ENCODE results near the gene CLMP. TPM values are rescaled to one million over a fixed set of nuclear protein-coding genes. Genes with fewer than 3 reads are reported as not detected.

CLMP gene
- total RNA-seq, 1 experiment from 2014 or later: 3.2 TPM

DNA sequence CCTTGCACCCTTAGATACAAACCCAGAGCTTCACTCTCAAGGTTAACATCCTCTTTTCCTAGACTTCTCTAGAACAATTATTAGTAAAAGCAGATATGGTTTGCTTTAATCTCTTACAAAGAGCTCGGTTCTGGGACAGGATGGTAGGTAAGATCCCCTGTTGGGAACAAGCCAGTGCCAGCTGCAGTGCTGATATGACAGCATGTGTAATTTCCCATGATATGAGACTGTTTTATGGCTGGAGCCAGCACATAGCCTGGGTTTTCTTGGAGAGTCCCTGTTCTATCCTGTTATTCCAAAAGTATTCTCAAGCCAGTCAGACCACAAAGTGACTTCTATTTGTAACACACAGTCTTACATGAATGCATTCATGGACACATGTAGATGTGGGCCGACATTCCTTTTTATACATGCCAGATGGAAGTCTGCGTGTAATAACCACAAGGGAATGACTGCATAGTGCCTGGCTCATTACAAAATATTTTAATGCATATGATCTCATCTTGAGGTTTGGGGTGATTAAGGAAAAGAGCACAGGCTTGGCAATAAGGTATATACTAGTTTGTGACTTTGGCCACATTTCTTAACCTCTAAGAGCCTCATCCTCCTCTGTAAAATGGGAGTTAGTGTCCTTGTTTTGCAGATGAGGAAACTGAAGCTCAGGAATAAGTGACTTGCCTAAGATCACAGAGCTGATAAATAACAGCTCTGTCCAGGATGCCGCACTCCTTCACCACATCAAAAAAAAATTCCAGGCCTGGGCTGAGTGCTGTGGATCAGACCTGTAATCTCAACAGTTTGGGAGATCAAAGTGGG, 21.8 kb downstream of the CLMP start:
- DNase-seq (ENCODE audit: low read depth, low spot score) (no peak), ATAC-seq (no peak)
- Histone ChIP-seq H4K20me1 (ENCODE audit: insufficient read depth) (no peaks in the 10 kb centered on the region), H3K27ac (ENCODE audit: low read depth, low read length) (no peak overlapping the region), H3K4me1 (ENCODE audit: control insufficient read depth in 1 of 2, insufficient read depth in 2 of 2, low read length in 2 of 2) (no peaks in the 10 kb centered on the region), H3K9me3 (ENCODE audit: control insufficient read depth in 1 of 2, insufficient read depth in 1 of 2, low read depth in 1 of 2, low read length in 2 of 2) (no peaks in the 10 kb centered on the region), H3K79me2 (ENCODE audit: insufficient read depth, low read length) (no peaks in the 10 kb centered on the region), H3K4me3 (replicated peaks in 1 of 2; ENCODE audit: low read depth in 1 of 2, low read length in 2 of 2) (no peak overlapping the region), H3K9ac (ENCODE audit: low read length) (no peak overlapping the region), H3K27me3 (ENCODE audit: insufficient read depth, low read length) (no peaks in the 10 kb centered on the region), H2AFZ (ENCODE audit: low read depth, low read length, poor library complexity, severe bottlenecking) (no peak overlapping the region), H3K36me3 (ENCODE audit: control insufficient read depth in 1 of 2, insufficient read depth in 2 of 2, low read length in 2 of 2) (no peaks in the 10 kb centered on the region), H3K4me2 (ENCODE audit: low read length) (no peak overlapping the region), H3K9me2 (ENCODE audit: insufficient read depth) (no peaks in the 10 kb centered on the region)
- TF ChIP-seq ZNF274 (IDR thresholded peaks at IDR 0.05; ENCODE audit: low read depth, low read length) (no peak), FOSL1 (IDR thresholded peaks at IDR 0.05; ENCODE audit: low read depth) (no peak), EZH2phosphoT487 (IDR thresholded peaks at IDR 0.05; ENCODE audit: borderline replicate concordance) (no peak), TCF7L2 (IDR thresholded peaks at IDR 0.05; ENCODE audit: borderline replicate concordance, extremely low read depth, insufficient read depth, insufficient read length) (no peak), CEBPB (IDR thresholded peaks at IDR 0.05; ENCODE audit: low read depth) (no peak), JUND (IDR thresholded peaks at IDR 0.05) (no peak), SIN3A (IDR thresholded peaks at IDR 0.05; ENCODE audit: low read depth) (no peak), ZFX (IDR thresholded peaks at IDR 0.05) (no peak), CBX3 (IDR thresholded peaks at IDR 0.05; ENCODE audit: low read depth) (no peak), EGR1 (IDR thresholded peaks at IDR 0.05; ENCODE audit: low read depth) (no peak), SP1 (IDR thresholded peaks at IDR 0.05; ENCODE audit: low read depth) (no peak), ELF1 (IDR thresholded peaks at IDR 0.05; ENCODE audit: borderline replicate concordance, low read depth) (no peak), SRF (IDR thresholded peaks at IDR 0.05; ENCODE audit: low read depth) (no peak), POLR2A (IDR thresholded peaks at IDR 0.05; ENCODE audit: borderline replicate concordance, extremely low read depth, insufficient read depth, insufficient read length) (no peak), RAD21 (IDR thresholded peaks at IDR 0.05; ENCODE audit: low read depth) (no peak)
- TF ChIP-seq, protein P1, sequence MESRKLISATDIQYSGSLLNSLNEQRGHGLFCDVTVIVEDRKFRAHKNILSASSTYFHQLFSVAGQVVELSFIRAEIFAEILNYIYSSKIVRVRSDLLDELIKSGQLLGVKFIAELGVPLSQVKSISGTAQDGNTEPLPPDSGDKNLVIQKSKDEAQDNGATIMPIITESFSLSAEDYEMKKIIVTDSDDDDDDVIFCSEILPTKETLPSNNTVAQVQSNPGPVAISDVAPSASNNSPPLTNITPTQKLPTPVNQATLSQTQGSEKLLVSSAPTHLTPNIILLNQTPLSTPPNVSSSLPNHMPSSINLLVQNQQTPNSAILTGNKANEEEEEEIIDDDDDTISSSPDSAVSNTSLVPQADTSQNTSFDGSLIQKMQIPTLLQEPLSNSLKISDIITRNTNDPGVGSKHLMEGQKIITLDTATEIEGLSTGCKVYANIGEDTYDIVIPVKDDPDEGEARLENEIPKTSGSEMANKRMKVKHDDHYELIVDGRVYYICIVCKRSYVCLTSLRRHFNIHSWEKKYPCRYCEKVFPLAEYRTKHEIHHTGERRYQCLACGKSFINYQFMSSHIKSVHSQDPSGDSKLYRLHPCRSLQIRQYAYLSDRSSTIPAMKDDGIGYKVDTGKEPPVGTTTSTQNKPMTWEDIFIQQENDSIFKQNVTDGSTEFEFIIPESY (IDR thresholded peaks at IDR 0.05; ENCODE audit: extremely low read depth, insufficient replicate concordance, low read length): no peak
- TF ChIP-seq, protein P2, sequence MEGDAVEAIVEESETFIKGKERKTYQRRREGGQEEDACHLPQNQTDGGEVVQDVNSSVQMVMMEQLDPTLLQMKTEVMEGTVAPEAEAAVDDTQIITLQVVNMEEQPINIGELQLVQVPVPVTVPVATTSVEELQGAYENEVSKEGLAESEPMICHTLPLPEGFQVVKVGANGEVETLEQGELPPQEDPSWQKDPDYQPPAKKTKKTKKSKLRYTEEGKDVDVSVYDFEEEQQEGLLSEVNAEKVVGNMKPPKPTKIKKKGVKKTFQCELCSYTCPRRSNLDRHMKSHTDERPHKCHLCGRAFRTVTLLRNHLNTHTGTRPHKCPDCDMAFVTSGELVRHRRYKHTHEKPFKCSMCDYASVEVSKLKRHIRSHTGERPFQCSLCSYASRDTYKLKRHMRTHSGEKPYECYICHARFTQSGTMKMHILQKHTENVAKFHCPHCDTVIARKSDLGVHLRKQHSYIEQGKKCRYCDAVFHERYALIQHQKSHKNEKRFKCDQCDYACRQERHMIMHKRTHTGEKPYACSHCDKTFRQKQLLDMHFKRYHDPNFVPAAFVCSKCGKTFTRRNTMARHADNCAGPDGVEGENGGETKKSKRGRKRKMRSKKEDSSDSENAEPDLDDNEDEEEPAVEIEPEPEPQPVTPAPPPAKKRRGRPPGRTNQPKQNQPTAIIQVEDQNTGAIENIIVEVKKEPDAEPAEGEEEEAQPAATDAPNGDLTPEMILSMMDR (IDR thresholded peaks at IDR 0.05 in 2 of 3, conservative IDR thresholded peaks at IDR 0.05 in 1 of 3; ENCODE audit: borderline replicate concordance in 1 of 3, insufficient read depth in 1 of 3, low read depth in 2 of 3, low read length in 2 of 3): no peak
- TF ChIP-seq, protein P3, sequence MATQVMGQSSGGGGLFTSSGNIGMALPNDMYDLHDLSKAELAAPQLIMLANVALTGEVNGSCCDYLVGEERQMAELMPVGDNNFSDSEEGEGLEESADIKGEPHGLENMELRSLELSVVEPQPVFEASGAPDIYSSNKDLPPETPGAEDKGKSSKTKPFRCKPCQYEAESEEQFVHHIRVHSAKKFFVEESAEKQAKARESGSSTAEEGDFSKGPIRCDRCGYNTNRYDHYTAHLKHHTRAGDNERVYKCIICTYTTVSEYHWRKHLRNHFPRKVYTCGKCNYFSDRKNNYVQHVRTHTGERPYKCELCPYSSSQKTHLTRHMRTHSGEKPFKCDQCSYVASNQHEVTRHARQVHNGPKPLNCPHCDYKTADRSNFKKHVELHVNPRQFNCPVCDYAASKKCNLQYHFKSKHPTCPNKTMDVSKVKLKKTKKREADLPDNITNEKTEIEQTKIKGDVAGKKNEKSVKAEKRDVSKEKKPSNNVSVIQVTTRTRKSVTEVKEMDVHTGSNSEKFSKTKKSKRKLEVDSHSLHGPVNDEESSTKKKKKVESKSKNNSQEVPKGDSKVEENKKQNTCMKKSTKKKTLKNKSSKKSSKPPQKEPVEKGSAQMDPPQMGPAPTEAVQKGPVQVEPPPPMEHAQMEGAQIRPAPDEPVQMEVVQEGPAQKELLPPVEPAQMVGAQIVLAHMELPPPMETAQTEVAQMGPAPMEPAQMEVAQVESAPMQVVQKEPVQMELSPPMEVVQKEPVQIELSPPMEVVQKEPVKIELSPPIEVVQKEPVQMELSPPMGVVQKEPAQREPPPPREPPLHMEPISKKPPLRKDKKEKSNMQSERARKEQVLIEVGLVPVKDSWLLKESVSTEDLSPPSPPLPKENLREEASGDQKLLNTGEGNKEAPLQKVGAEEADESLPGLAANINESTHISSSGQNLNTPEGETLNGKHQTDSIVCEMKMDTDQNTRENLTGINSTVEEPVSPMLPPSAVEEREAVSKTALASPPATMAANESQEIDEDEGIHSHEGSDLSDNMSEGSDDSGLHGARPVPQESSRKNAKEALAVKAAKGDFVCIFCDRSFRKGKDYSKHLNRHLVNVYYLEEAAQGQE (IDR thresholded peaks at IDR 0.05; ENCODE audit: low read depth): no peak
- TF ChIP-seq, protein P4, sequence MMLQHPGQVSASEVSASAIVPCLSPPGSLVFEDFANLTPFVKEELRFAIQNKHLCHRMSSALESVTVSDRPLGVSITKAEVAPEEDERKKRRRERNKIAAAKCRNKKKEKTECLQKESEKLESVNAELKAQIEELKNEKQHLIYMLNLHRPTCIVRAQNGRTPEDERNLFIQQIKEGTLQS (IDR thresholded peaks at IDR 0.05): no peak
- TF ChIP-seq, protein P5, sequence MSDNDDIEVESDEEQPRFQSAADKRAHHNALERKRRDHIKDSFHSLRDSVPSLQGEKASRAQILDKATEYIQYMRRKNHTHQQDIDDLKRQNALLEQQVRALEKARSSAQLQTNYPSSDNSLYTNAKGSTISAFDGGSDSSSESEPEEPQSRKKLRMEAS (IDR thresholded peaks at IDR 0.05): no peak
- RAD21 ChIA-PET (ENCODE audit: low non-redundant PET in 1 of 2, low total read pairs in 2 of 2, uncharacterized antibody in 2 of 2, unreplicated experiment in 2 of 2): no interaction called here
- intact Hi-C loops (cut with micrococcal nuclease): no loop called here
- POLR2A ChIA-PET: no interaction called here
- CTCF ChIA-PET: no interaction called here
- BruUV-seq (replicated peaks): no TSS peak

All from HCT116 (cell line).